Hippocampal formation (tissue), 2 donors: ENCODE data around the gene MYBPC1.

ENCODE experiments used
- DNase-seq, 2 donors: peaks; one replicate each; lab custom pipeline; 2025; lab: John Stamatoyannopoulos, UW

The MYBPC1 gene

GRCh38 chr12:101695706-101696105 lies 100.9 kb downstream of the MYBPC1 start:
- DNase-seq, result no peak

GRCh38 chr12:101696251-101697196 lies 101.8 kb downstream of the MYBPC1 start:
- no peak for DNase-seq

DNA sequence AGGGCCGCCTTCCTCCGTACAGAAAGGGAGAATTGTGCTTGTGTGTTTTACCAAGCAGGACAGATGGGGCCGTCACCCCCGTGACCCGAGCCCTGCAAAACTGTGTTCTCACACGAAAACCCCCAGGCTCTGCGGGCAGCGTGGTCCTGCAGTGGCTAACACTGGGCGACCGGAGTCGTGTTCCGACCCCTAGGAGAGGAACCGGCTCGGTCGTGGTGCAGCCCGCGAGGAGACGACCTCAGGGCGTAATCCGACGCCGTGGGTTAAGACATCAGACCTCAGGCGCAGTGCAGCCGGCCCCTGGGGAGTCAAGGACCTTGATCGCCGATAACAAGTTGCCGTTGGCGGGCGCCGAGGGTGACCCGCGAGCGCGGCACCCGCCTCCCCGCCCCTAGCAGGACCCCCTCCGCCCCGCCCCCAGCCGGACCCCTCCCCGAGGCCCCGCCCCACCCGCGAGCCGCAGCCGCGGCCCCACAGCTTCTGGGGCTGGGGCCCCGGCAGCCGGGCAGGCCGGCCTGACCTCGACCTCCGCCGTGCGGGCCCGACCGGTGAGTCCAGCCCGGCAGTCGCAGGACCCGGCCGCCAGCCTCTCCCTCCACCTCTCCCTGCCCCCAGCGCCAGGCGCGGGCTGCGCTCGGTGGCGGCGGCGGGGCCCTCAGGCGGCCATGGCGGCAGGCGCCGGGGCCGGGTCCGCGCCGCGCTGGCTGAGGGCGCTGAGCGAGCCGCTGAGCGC lies 102.6 kb downstream of the MYBPC1 start, which contains the start of gene CHPT1:
CHPT1 (plus strand) TSS at position 444 of the 733 bp plus-strand sequence; CDS start at position 666, 222 bp downstream.
- peak in 1 of 2 donors; percentile 61 for DNase-seq

- DNase-seq, result peak; percentile 64 to 65
Measured at GRCh38 chr12:101697930-101698799, 103.4 kb downstream of the MYBPC1 start.

DNA sequence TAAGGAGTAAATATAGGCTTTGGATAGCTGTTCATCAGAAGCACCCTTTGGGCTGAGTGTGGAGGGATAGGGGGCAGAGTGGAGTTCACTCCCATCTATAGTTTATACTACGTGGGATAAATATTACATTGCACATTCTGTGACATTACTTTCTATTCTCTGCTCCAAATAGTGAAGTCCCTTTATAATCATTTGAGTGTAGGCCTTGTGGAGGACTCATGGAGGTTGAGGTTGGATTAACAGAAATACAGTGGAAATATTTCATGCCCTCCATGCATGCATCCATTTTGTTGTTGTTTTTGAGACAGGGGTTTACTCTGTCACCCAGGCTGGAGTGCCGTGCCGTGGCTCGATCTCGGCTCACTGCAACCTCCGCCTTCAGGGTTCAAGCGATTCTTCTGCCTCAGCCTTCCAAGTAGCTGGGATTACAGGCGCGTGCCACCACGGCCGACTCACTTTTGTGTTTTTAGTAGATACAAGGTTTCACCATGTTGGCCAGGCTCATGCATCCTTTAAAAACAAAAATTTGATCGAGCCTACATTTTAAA lies 104.1 kb downstream of the MYBPC1 start:
- DNase-seq, result peak in 1 of 2 donors; percentile 65

DNA sequence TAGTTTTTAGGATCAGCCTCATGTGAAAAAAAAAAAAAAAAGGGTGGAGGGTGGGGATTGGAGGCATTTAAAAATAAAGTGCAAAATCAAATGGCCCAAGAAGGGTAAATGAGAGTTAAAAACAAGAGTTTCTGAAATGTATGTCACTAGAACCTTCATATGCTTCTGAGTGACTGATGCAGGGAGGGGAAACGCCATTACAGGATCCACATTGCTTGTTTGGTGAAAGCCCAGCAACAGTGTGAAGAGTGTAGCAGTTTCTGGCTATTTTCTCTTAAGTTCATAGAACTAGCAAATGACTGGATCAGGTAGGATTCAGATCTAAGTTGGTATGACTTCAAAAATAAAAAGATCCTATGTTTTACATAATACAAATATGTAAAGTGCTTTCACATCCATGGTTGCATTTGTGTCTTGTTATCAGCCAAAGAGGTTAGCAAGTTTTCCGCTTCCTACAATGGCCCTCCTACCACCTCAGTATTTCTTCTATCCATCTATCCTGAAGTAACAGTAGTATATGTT lies 105.6 kb downstream of the MYBPC1 start:
- DNase-seq, result no peak

GRCh38 chr12:101703487-101703886 lies 108.7 kb downstream of the MYBPC1 start:
- no peak for DNase-seq

- no peak for DNase-seq
Measured at GRCh38 chr12:101706403-101706802, 111.6 kb downstream of the MYBPC1 start.

DNA sequence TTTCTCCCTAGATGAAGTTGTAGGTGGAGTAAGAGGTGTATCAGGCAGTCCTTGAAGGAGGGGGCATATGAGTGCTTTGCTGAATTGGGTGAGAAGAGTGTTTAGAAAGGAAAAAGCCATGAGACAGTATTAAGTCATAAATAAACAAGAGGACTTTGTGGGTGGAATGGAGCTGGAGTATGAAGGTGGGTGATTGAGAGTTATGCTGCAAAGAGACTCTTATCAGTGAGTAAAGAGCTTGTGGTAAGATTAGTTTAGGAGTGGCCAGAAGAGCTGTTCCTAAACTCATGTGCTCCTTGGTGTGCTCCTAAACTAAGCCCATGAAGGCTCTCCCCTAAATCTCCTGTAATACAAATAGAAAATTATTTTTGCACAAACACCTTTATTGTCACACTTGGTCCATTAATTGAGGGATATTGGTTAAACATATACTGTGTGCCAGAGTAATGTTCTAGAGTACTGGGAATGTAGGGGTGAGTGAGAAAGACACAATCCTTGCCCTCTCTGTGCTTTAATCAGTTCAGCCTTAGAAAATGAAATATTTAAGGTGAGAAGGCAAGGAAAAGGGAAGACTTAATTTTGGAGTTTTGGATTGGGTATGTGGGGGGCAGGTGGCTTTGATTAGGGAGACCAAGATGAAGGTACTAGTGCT lies 112.5 kb downstream of the MYBPC1 start:
- DNase-seq, result no peak

DNA sequence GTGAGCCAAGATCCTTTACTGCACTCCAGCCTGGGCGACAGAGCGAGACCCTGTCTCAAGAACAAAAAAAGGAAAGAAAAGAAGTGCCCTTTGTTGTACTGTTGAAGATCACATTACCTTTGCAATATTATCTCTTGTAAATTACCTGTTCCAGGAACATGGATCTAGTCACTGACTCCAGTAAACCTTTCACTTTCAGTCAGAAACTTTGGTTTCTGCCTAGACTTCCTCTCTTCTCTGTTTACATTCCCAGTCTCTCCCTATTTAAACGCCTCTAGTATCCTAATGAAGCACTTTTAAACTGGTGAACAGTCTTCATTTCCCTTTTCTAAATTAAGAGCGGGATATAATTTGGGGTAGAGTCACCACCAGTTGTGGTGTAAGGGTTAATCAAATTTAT lies 115.5 kb downstream of the MYBPC1 start:
- DNase-seq, result no peak

DNA sequence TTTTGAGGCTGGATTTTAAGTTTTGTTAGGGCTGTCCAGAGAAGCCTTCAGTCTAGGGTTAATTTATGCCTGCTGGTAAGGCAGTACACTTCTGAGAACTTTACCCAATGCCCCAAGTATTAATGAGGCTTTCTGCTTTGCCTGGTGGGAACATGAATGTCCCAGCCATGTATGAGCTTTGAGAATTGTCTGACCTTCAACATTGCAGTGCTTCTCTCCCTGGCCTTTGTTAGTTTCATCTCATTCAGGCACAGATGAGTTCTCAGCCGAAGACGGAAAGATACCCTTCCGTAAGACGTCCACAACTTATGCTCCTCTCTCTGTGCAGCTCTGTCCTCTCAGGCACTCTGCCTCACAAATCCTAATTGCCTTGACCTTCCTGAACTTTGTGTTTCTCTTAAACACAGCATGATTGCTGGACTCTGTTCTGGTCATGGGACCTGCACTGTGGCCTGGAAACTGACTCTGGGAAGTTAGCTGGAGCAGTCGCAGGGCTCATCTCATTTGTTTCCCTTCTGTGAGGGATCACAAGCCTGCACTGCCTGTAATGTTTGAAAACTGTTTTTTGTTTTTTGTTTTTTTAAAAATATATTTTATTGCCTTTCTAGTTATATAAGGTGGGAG lies 118.4 kb downstream of the MYBPC1 start:
- peak; percentile 36 to 45 for DNase-seq

GRCh38 chr12:101713930-101714329 lies 119.2 kb downstream of the MYBPC1 start:
- DNase-seq, result no peak

DNA sequence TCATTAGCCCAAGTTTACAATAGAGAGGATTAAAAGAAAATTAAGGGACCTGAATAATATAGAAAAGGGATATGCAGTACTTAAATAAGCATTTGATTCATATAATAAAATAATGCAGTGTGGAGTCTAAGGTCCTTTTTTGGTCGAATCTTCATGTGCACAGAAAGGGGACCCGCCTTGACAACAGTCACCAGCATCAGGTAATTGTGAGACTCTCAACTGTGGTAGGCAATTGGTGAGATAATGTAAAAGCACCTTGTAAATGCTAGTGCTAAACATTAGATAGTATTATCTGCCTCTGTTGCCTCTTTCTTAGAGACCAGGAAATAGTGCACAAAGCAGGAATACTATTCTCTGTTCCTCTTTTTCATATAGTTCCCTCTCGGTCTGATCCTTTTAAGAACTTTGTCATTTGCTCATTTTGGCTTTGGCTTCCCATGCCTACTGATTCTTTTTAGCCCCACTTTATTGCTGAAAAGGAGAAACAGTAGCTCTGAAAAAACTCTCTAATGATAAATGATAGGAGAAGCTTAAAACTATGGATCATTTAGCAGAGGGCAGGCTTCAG lies 120.2 kb downstream of the MYBPC1 start:
- DNase-seq, result no peak

- no peak for DNase-seq
Measured at GRCh38 chr12:101719566-101719965, 124.8 kb downstream of the MYBPC1 start.

GRCh38 chr12:101720118-101720517 lies 125.3 kb downstream of the MYBPC1 start:
- DNase-seq, result no peak

- DNase-seq, result no peak
Measured at GRCh38 chr12:101722392-101722791, 127.6 kb downstream of the MYBPC1 start.

GRCh38 chr12:101727098-101727497 lies 132.3 kb downstream of the MYBPC1 start:
- no peak for DNase-seq

- DNase-seq, result no peak
Measured at GRCh38 chr12:101729842-101730241, 135.1 kb downstream of the MYBPC1 start.

DNA sequence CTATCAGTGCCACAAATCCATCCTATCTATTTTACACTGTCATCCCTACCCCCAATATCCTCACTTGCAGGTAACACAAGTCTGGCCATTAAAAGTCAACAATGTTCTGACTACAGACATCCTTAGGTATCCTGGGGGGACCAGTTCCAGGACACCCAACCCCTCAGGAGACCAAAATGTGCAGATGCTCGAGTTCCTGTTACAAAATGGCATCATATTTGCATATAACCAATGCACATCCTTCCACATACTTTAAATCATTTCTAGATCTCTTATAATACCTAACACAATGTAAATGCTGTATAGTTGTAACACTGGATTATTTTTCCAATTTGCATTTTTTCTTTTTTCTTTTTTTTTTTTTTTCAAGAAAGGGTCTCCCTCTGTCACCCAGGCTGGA lies 137.5 kb downstream of the MYBPC1 start:
- DNase-seq, result no peak

- DNase-seq, result no peak
Measured at GRCh38 chr12:101733166-101733565, 138.4 kb downstream of the MYBPC1 start.
